Loucy (cell line): Measurements from ENCODE around the gene PDE11A.
A peak's percentile ranks its signal among the peaks of the same experiment; 100 is the strongest.

Experiments
- H2AFZ ChIP-seq: fragments of 200-600 bp; sonication (generic); 2 replicates; pipeline ENCODE4 v1.6.0; 2016; ENCODE audit warnings: antibody characterized with exemption, mild to moderate bottlenecking, low read length, moderate library complexity
- H3F3A ChIP-seq: fragments of 200-600 bp; 2 replicates; pipeline ENCODE4 v1.6.0; 2016; ENCODE audit warnings: antibody characterized with exemption, low read depth, mild to moderate bottlenecking
- H3K27me3 ChIP-seq: fragments of 200-600 bp; sonication (generic); 2 replicates; pipeline ENCODE4 v1.6.1; 2014; ENCODE audit warnings: low read length, mild to moderate bottlenecking; ENCODE audit not compliant: insufficient read depth, poor library complexity, severe bottlenecking
- H3K36me3 ChIP-seq: fragments of 200-600 bp; sonication (generic); 2 replicates; pipeline ENCODE4 v1.6.1; 2016; ENCODE audit warnings: low read length; ENCODE audit not compliant: insufficient read depth
- H3K4me1 ChIP-seq: fragments of 200-600 bp; sonication (generic); 2 replicates; pipeline ENCODE4 v1.5.1; 2014; ENCODE audit warnings: low read length, mild to moderate bottlenecking; ENCODE audit not compliant: insufficient read depth, poor library complexity, severe bottlenecking
- H3K4me2 ChIP-seq: fragments of 200-600 bp; sonication (generic); 2 replicates; pipeline ENCODE4 v1.6.0; 2014; ENCODE audit warnings: antibody characterized with exemption, low read length, low read depth, mild to moderate bottlenecking; ENCODE audit not compliant: poor library complexity, severe bottlenecking
- H3K4me3 ChIP-seq: fragments of 200-600 bp; sonication (generic); 2 replicates; pipeline ENCODE4 v1.5.1; 2014; ENCODE audit warnings: low read length, mild to moderate bottlenecking, mixed read lengths; ENCODE audit not compliant: poor library complexity, severe bottlenecking
- H3K79me2 ChIP-seq: fragments of 200-600 bp; sonication (generic); 2 replicates; pipeline ENCODE4 v1.6.1; 2014; ENCODE audit warnings: low read length; ENCODE audit not compliant: insufficient read depth
- H3K9ac ChIP-seq: fragments of 200-600 bp; sonication (generic); 2 replicates; pipeline ENCODE4 v1.6.0; 2014; ENCODE audit warnings: mild to moderate bottlenecking, low read depth, low read length, moderate library complexity; ENCODE audit not compliant: poor library complexity, severe bottlenecking
- H3K9me2 ChIP-seq: fragments of 200-600 bp; sonication (generic); replicated peaks from 2 replicates; pipeline ENCODE4 v1.6.1; 2016; ENCODE audit warnings: low read depth, low read length, mixed read lengths
- H3K9me3 ChIP-seq: fragments of 200-600 bp; sonication (generic); 2 replicates; pipeline ENCODE4 v1.6.1; 2014; ENCODE audit warnings: mild to moderate bottlenecking, antibody characterized with exemption, low read length, low read depth; ENCODE audit not compliant: insufficient read depth
- H4K20me1 ChIP-seq: fragments of 200-600 bp; sonication (generic); 2 replicates; pipeline ENCODE4 v1.6.0; 2014; ENCODE audit warnings: antibody characterized with exemption, low read length, mild to moderate bottlenecking; ENCODE audit not compliant: insufficient read depth, poor library complexity, severe bottlenecking
- EZH2phosphoT487 ChIP-seq: fragments of 200-600 bp; IDR thresholded peaks from 2 replicates; pipeline ENCODE4 v1.6.1; 2018; ENCODE audit warnings: antibody characterized with exemption, mild to moderate bottlenecking, moderate library complexity, borderline replicate concordance
- TF ChIP-seq, protein P1 (sequence below): fragments of 200-600 bp; sonication (generic); conservative IDR thresholded peaks from 2 replicates; pipeline ENCODE4 v1.5.1; 2014; ENCODE audit warnings: mild to moderate bottlenecking, antibody characterized with exemption, low read length

PDE11A gene

DNA sequence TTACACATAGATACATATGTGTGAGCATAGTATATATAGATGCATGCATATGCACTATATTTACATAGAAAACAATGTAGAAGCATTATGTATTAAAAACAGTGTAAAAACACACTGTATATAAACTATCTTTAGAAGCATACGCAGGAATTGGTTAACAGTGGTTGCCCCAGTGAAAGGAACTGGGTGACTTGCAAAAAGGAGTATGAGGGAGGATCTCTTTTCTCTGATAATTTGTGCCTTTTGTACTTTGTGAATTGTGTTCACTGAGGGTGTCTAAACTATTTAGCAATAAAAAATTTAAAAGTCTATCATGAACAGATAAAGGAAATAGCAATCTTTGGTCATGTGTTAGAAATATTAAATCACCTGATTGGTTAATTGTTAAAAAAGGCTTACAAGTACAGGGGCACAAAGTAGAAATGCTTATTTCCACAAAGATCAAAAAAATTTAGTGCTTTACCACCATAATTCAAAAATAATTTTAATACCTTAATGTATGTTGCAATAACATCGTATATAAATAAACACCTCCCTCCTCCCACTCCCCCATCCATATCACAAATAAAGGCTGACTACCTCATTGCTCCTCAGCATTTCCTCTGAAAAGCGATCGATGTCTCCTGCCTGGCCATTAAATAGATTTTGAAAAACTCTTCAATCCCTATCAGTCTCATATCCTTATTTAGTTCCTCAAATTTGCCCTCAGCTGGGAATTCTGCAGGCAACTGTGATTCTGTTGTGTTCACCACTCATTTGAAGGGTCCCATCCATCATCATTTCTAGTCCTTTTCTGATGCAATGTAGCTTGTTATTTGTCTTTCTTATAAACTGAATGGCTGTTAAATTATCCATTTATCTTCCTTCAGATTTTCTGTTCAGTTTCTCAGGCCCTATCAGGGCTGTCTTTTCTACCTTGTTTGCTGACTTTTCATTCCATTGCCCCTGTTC lies 422.7 kb downstream of the PDE11A start:
- peak overlapping the region; percentile 46; the same call in 1 of the 2 replicates for H2AFZ ChIP-seq
- no peaks in the 10 kb centered on the region for H3F3A ChIP-seq
- H3K79me2 ChIP-seq = no peaks in the 10 kb centered on the region
- no peak overlapping the region for H3K4me3 ChIP-seq
- H3K36me3 ChIP-seq = no peaks in the 10 kb centered on the region
- H3K4me1 ChIP-seq = peaks cover 11% of the 10 kb centered on the region
- no peak overlapping the region for H3K9ac ChIP-seq
- no peaks in the 10 kb centered on the region for H4K20me1 ChIP-seq
- no peaks in the 10 kb centered on the region for H3K9me2 ChIP-seq
- TF ChIP-seq EZH2phosphoT487 = no peak
- TF ChIP-seq, protein P1, sequence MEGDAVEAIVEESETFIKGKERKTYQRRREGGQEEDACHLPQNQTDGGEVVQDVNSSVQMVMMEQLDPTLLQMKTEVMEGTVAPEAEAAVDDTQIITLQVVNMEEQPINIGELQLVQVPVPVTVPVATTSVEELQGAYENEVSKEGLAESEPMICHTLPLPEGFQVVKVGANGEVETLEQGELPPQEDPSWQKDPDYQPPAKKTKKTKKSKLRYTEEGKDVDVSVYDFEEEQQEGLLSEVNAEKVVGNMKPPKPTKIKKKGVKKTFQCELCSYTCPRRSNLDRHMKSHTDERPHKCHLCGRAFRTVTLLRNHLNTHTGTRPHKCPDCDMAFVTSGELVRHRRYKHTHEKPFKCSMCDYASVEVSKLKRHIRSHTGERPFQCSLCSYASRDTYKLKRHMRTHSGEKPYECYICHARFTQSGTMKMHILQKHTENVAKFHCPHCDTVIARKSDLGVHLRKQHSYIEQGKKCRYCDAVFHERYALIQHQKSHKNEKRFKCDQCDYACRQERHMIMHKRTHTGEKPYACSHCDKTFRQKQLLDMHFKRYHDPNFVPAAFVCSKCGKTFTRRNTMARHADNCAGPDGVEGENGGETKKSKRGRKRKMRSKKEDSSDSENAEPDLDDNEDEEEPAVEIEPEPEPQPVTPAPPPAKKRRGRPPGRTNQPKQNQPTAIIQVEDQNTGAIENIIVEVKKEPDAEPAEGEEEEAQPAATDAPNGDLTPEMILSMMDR = no peak
- no peak overlapping the region for H3K4me2 ChIP-seq
- H3K9me3 ChIP-seq = no peaks in the 10 kb centered on the region
- H3K27me3 ChIP-seq = no peaks in the 10 kb centered on the region

- no peak overlapping the region for H3K9ac ChIP-seq
- H3K79me2 ChIP-seq = no peaks in the 10 kb centered on the region
- TF ChIP-seq EZH2phosphoT487 = no peak
- TF ChIP-seq, protein P1 = no peak
- H3K9me3 ChIP-seq = no peaks in the 10 kb centered on the region
- no peaks in the 10 kb centered on the region for H3K9me2 ChIP-seq
- H4K20me1 ChIP-seq = no peaks in the 10 kb centered on the region
- H3K4me2 ChIP-seq = no peak overlapping the region
- H3K36me3 ChIP-seq = no peaks in the 10 kb centered on the region
- H3K4me1 ChIP-seq = peaks cover 10% of the 10 kb centered on the region
- no peak overlapping the region for H2AFZ ChIP-seq
- no peaks in the 10 kb centered on the region for H3K27me3 ChIP-seq
- no peak overlapping the region for H3K4me3 ChIP-seq
- H3F3A ChIP-seq = no peaks in the 10 kb centered on the region
These were observed 425.8 kb downstream of the PDE11A start for GRCh38 chr2:177646791-177647190.

GRCh38 chr2:177646241-177646640 lies 426.3 kb downstream of the PDE11A start:
- H3K9me2 ChIP-seq = no peaks in the 10 kb centered on the region
- H3K4me3 ChIP-seq = no peak overlapping the region
- no peaks in the 10 kb centered on the region for H4K20me1 ChIP-seq
- no peaks in the 10 kb centered on the region for H3K9me3 ChIP-seq
- H3K27me3 ChIP-seq = no peaks in the 10 kb centered on the region
- H3K9ac ChIP-seq = no peak overlapping the region
- peaks cover 4% of the 10 kb centered on the region for H3K4me1 ChIP-seq
- H2AFZ ChIP-seq = no peak overlapping the region
- no peak for TF ChIP-seq EZH2phosphoT487
- TF ChIP-seq, protein P1 = no peak
- H3F3A ChIP-seq = no peaks in the 10 kb centered on the region
- H3K36me3 ChIP-seq = no peaks in the 10 kb centered on the region
- H3K4me2 ChIP-seq = no peak overlapping the region
- H3K79me2 ChIP-seq = no peaks in the 10 kb centered on the region
